C4-2B (cell line): ENCODE results near the gene TBC1D10A.

ENCODE experiments used
- ZFX ChIP-seq: fragments of 450-650 bp; IDR thresholded peaks from 2 replicates; pipeline ENCODE4 v1.6.1; 2017
- TF ChIP-seq, protein P1 (sequence below): fragments of 450-650 bp; conservative IDR thresholded peaks from 2 replicates; pipeline ENCODE4 v1.5.1; 2017; ENCODE audit warnings: mild to moderate bottlenecking

GRCh38 chr22:30305519-30305905 is 21.2 kb downstream of the TBC1D10A start:
- TF ChIP-seq, protein P1, sequence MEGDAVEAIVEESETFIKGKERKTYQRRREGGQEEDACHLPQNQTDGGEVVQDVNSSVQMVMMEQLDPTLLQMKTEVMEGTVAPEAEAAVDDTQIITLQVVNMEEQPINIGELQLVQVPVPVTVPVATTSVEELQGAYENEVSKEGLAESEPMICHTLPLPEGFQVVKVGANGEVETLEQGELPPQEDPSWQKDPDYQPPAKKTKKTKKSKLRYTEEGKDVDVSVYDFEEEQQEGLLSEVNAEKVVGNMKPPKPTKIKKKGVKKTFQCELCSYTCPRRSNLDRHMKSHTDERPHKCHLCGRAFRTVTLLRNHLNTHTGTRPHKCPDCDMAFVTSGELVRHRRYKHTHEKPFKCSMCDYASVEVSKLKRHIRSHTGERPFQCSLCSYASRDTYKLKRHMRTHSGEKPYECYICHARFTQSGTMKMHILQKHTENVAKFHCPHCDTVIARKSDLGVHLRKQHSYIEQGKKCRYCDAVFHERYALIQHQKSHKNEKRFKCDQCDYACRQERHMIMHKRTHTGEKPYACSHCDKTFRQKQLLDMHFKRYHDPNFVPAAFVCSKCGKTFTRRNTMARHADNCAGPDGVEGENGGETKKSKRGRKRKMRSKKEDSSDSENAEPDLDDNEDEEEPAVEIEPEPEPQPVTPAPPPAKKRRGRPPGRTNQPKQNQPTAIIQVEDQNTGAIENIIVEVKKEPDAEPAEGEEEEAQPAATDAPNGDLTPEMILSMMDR = no peak
- TF ChIP-seq ZFX = no peak
